ENCODE measurements around the gene PDPR.
"Not testable (repeated sequence)": the region's sequence is repeated elsewhere in the genome, so short reads cannot be mapped to it uniquely, and the experiment has no call there.

Gene PDPR
- total RNA-seq = 37.5 to 106 (median 88.3) reads per million in 3 donors

DNA sequence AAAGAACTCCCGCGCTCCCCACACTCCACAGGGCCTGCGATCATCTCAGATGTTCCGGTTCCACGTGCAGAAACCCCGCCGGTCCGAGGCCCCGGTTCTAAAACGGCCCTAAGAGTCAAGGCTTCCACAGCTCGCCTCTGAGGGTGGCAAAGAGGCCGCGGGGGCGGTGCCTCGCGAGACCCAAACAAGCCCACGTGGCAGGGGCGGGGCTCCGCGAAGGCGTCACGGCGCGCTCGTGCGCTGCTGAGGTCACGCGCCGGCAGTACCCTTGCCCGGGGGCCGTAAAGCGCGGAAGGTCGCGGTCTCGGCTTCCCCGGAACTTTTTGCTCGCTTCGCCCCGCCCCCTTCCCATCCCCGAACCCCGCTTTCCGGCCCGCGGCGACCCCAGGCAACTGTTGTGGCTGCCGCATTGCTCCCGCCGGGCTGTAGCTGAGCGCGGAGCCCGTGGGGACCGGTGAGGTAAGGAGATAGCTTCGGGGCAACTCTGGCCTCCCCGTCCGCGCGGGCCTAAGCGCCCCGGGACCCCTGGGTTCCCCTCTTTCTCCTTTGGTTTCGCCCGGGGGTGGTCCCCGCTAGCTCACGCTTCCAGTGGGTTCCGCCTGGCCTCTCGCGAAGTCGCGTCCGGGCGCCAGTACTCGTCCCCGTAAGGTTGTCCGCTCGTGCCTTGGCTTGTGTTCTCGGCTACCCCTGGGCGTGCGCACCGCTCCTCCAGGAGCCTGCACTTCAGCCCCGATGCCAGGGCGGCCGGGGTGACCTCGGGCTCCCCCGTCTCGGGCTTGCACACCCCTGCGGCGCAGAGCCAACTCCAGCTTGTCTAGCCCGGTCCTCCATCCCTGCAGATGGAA is at the start of gene PDPR:
Gene PDPR (plus strand): TSS at position 351 of the 845 bp plus-strand sequence. CDS start 6,161 bp downstream, outside the sequence.
- H3K4me1 ChIP-seq (ENCODE audit: control insufficient read depth, insufficient read depth, low read length, poor library complexity, severe bottlenecking); H3K9me3 ChIP-seq (ENCODE audit: control insufficient read depth, low read length); H3K36me3 ChIP-seq (ENCODE audit: control insufficient read depth, insufficient read depth, low read length); H3K27me3 ChIP-seq (replicated peaks; ENCODE audit: control insufficient read depth, insufficient read depth, low read length, poor library complexity, severe bottlenecking): not testable (repeated sequence)
- Histone ChIP-seq H3K27ac (ENCODE audit: insufficient read depth, low read length, poor library complexity, severe bottlenecking) (peak within 1 kb of the TSS; percentile 57), H3K4me3 (ENCODE audit: insufficient read depth, low read depth, low read length, poor library complexity, severe bottlenecking) (peak within 1 kb of the TSS; percentile 78)
- peak; percentile 89 to 94 (median 90) for DNase-seq

DNA sequence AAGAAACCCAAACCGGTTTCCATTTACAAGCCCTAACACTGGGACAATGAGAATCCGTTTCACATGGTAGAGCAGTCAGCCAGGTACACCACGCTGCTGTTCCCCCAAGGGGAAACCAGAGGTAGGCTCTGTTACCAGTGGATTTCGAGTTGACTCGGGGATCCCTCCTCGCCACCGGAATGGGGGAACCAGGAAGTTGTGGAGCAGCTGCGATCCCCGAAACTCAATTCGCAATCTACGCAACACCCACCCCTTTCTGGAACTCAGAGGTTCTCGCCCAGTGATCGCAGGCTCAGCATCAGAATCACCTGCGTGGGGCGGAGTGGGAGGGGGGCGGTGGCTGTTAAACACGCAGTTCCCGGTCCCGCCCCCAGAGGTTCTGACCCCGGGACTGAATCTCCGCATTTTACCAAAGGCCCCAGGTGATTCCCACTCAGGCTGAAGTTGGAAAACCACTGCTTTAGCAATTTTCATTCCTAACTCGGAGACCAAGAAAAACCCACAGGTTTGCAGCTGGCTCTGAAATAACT is 49.2 kb upstream of the PDPR start:
- not testable (repeated sequence) for H3K27me3 ChIP-seq (replicated peaks; ENCODE audit: control insufficient read depth, insufficient read depth, low read length, poor library complexity, severe bottlenecking); H3K9me3 ChIP-seq (ENCODE audit: control insufficient read depth, low read length); H3K36me3 ChIP-seq (ENCODE audit: control insufficient read depth, insufficient read depth, low read length); H3K4me1 ChIP-seq (ENCODE audit: control insufficient read depth, insufficient read depth, low read length, poor library complexity, severe bottlenecking)
- H3K27ac ChIP-seq (ENCODE audit: insufficient read depth, low read length, poor library complexity, severe bottlenecking) = peak overlapping the region; percentile 70
- H3K4me3 ChIP-seq (ENCODE audit: insufficient read depth, low read depth, low read length, poor library complexity, severe bottlenecking) = peak overlapping the region; percentile 67
- DNase-seq = peak; percentile 51 to 69 (median 69)

DNA sequence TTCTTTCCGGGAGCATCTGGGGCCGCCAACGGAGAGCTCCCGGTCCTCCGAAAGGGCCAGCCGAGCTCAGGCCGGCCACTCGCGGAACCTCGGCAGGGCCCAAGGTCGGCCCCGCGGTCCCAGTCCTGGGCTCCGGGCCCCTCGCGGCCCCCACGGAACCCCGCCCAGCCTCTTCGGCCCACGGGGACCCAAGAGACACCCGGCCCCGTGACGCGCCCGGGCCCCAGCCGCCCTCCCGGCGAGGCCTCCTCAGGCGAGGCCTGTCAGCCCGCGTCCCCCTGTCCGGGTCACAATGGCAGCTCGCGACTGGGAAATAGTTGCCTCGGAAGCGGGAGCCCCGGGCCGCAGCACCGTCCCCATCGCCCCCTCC is 48.8 kb upstream of the PDPR start:
- not testable (repeated sequence) for DNase-seq; H3K9me3 ChIP-seq (ENCODE audit: control insufficient read depth, low read length); H3K27me3 ChIP-seq (replicated peaks; ENCODE audit: control insufficient read depth, insufficient read depth, low read length, poor library complexity, severe bottlenecking); H3K36me3 ChIP-seq (ENCODE audit: control insufficient read depth, insufficient read depth, low read length); H3K4me1 ChIP-seq (ENCODE audit: control insufficient read depth, insufficient read depth, low read length, poor library complexity, severe bottlenecking)
- peak overlapping the region; percentile 70 for H3K27ac ChIP-seq (ENCODE audit: insufficient read depth, low read length, poor library complexity, severe bottlenecking)
- H3K4me3 ChIP-seq (ENCODE audit: insufficient read depth, low read depth, low read length, poor library complexity, severe bottlenecking) = peak overlapping the region; percentile 67

DNA sequence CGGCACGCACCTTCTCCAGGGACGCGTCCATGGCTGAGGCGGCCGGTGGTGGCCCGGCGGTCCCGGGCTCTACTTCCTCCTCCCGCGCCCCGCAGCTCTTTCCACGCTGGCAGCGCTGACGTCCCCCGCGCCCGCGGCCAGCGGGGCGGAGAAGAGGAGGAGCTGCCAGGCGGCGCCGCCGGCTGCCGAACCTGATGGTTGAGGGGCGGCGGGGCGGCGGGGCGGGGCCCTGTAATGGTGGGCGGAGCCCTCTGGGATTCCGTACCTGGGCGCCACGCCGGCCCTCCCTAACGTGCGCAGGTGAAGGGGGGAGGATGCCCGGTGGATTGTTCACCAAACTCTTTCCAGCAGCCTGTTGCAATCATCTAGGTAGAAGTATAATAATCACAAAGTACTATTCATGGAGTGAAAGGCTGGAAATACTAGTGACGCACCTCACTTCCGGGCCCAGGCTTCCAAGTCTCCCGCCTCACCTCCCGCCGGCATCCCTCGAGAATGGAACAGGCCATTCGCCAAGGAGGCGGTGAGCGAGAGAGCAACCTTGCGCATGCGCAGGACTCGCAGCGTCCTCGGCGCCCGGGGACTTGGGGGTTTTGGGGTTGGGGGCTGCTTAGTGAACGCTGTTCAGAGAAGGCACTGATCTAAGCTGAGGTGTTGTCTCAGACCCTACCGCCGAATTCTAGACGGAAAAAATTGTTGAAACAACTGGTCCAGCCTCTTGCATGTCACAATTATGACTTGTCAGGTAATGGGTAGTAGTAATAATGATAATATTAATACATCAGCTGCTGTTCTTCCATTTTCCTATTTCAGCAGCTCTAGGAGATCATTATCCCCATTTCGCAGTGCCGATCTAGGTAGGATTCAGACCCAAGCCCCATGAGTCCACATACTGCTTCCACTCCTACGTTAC is 48.1 kb upstream of the PDPR start:
- H3K4me1 ChIP-seq (ENCODE audit: control insufficient read depth, insufficient read depth, low read length, poor library complexity, severe bottlenecking); H3K9me3 ChIP-seq (ENCODE audit: control insufficient read depth, low read length); H3K27me3 ChIP-seq (replicated peaks; ENCODE audit: control insufficient read depth, insufficient read depth, low read length, poor library complexity, severe bottlenecking); H3K36me3 ChIP-seq (ENCODE audit: control insufficient read depth, insufficient read depth, low read length): not testable (repeated sequence)
- Histone ChIP-seq H3K27ac (ENCODE audit: insufficient read depth, low read length, poor library complexity, severe bottlenecking) (peak overlapping the region; percentile 70), H3K4me3 (ENCODE audit: insufficient read depth, low read depth, low read length, poor library complexity, severe bottlenecking) (peak overlapping the region; percentile 67)
- DNase-seq = peak; percentile 87 to 88 (median 87)

DNA sequence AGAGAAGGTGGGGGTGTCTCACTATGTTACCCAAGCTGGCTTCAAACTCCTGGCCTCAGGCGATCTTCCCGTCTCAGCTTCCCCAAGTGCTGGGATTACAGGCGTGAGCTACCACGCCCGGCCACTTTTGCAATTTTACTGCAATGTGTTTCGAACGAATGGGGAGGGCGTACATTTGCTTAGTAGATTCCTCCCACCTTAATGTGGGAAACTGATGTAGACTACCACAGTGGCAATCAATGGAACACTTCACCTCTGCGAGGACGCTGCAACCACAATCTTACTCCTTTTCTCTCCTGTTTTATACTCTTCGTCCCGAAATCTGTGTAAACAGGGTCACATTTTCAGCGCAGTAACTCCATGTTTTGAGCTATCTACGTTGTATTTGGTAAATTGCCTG is 47.4 kb upstream of the PDPR start:
- not testable (repeated sequence) for H3K36me3 ChIP-seq (ENCODE audit: control insufficient read depth, insufficient read depth, low read length); H3K27ac ChIP-seq (ENCODE audit: insufficient read depth, low read length, poor library complexity, severe bottlenecking); H3K4me3 ChIP-seq (ENCODE audit: insufficient read depth, low read depth, low read length, poor library complexity, severe bottlenecking); H3K27me3 ChIP-seq (replicated peaks; ENCODE audit: control insufficient read depth, insufficient read depth, low read length, poor library complexity, severe bottlenecking); DNase-seq; H3K9me3 ChIP-seq (ENCODE audit: control insufficient read depth, low read length); H3K4me1 ChIP-seq (ENCODE audit: control insufficient read depth, insufficient read depth, low read length, poor library complexity, severe bottlenecking)

DNA sequence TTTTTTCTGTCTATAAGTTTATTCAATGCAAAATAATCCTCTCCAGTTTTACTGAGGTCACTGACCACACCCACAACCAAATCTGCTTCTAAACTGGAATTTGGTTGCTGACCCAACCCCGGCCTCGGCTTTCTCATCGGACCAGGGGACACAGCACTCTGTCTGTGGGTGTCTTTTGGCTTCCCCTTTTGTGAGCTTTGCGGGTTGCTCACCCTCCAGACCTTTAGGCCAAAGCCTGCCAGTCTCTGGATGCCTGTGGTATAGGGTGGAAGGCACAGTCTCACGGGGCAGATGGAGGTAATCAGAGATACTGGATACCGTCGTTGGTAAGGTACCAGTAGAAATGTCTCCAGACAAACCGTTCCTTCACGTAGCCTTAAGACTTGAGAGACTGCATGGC is 35.1 kb upstream of the PDPR start:
- H3K4me1 ChIP-seq (ENCODE audit: control insufficient read depth, insufficient read depth, low read length, poor library complexity, severe bottlenecking); DNase-seq: not testable (repeated sequence)

DNA sequence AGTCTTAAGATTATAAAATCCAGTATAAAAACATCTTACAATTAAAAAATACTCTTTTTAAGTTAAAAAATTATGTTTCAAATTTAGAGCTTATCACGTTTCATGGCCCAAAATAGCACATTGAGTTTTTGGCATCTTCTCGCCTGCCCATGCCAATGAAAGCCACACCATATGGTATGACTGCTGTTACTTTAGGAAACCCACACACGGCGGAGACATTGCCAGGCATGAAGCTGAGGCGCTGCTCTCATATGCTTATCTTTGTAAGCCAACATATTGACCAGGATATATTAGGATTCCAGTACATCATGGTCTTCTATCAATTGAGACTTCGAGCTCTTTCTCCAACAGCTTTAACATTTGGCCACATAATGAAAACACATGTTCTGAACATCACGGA is 32.9 kb upstream of the PDPR start:
- not testable (repeated sequence) for H3K36me3 ChIP-seq (ENCODE audit: control insufficient read depth, insufficient read depth, low read length); H3K27ac ChIP-seq (ENCODE audit: insufficient read depth, low read length, poor library complexity, severe bottlenecking); H3K4me1 ChIP-seq (ENCODE audit: control insufficient read depth, insufficient read depth, low read length, poor library complexity, severe bottlenecking); H3K4me3 ChIP-seq (ENCODE audit: insufficient read depth, low read depth, low read length, poor library complexity, severe bottlenecking); DNase-seq; H3K9me3 ChIP-seq (ENCODE audit: control insufficient read depth, low read length); H3K27me3 ChIP-seq (replicated peaks; ENCODE audit: control insufficient read depth, insufficient read depth, low read length, poor library complexity, severe bottlenecking)

More for the DNA sequence above, 35.1 kb upstream of the PDPR start:
- H3K36me3 ChIP-seq (ENCODE audit: control insufficient read depth, insufficient read depth, low read length); H3K4me3 ChIP-seq (ENCODE audit: insufficient read depth, low read depth, low read length, poor library complexity, severe bottlenecking); H3K9me3 ChIP-seq (ENCODE audit: control insufficient read depth, low read length); H3K27ac ChIP-seq (ENCODE audit: insufficient read depth, low read length, poor library complexity, severe bottlenecking); H3K27me3 ChIP-seq (replicated peaks; ENCODE audit: control insufficient read depth, insufficient read depth, low read length, poor library complexity, severe bottlenecking): not testable (repeated sequence)

DNA sequence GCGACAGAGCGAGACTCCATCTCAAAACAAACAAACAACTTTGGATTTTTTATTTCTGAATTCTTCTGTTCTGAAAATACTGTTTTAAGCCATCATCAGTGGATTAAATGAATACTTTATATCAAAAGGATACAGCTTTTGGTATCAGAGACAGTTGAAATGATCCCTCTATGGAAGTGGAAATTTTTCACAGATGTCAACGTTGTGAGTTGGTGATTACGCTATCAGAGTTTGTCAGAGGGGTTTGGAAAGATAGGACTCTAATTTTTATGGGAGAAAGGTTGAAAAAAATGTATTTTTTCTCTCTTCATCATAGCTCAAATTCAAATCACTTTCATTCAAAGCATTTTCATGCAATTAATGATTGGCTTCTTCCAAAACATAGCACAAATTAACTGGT is 30.2 kb upstream of the PDPR start:
- H3K4me3 ChIP-seq (ENCODE audit: insufficient read depth, low read depth, low read length, poor library complexity, severe bottlenecking); DNase-seq; H3K27me3 ChIP-seq (replicated peaks; ENCODE audit: control insufficient read depth, insufficient read depth, low read length, poor library complexity, severe bottlenecking); H3K9me3 ChIP-seq (ENCODE audit: control insufficient read depth, low read length); H3K4me1 ChIP-seq (ENCODE audit: control insufficient read depth, insufficient read depth, low read length, poor library complexity, severe bottlenecking); H3K36me3 ChIP-seq (ENCODE audit: control insufficient read depth, insufficient read depth, low read length); H3K27ac ChIP-seq (ENCODE audit: insufficient read depth, low read length, poor library complexity, severe bottlenecking): not testable (repeated sequence)

DNA sequence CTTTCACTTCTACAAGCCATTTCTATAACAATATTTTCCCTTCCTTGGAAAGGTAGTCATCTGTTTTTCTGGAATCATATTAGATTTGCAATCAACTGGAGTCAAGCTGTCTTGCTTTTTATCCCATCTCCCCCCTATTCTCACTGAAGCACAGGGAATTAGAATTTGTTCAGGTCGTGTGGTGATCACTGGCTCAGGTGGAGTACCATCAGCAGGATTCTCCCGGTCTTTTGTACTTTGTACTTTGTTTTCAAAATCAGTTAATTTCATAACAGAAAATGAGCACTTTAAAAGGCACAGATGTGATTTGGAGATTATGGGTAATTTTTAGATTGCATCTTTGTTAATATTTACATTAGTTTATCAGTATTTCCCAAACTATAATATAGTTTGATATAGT is 26.0 kb upstream of the PDPR start:
- H3K27ac ChIP-seq (ENCODE audit: insufficient read depth, low read length, poor library complexity, severe bottlenecking); DNase-seq; H3K4me3 ChIP-seq (ENCODE audit: insufficient read depth, low read depth, low read length, poor library complexity, severe bottlenecking); H3K4me1 ChIP-seq (ENCODE audit: control insufficient read depth, insufficient read depth, low read length, poor library complexity, severe bottlenecking); H3K9me3 ChIP-seq (ENCODE audit: control insufficient read depth, low read length); H3K36me3 ChIP-seq (ENCODE audit: control insufficient read depth, insufficient read depth, low read length); H3K27me3 ChIP-seq (replicated peaks; ENCODE audit: control insufficient read depth, insufficient read depth, low read length, poor library complexity, severe bottlenecking): not testable (repeated sequence)

DNA sequence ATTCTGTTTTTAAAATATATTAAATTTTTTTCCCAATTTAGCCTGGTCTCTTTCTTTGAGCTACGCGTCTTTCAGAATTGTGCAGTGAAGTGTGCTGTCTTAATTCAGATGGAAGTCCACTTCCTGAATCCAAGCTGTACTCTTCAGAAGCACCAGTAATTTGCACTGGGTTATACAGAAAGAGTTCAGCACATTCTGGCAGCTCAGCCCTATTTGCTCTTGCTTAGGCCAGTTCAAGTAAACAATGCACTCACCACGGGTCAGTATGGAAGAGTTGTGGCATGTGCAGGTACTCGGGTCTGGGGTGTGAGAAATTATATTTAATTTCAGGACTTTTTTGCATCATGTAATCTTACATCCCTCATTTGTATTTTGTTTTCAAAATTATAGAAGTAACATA is 25.3 kb upstream of the PDPR start:
- H3K4me1 ChIP-seq (ENCODE audit: control insufficient read depth, insufficient read depth, low read length, poor library complexity, severe bottlenecking); DNase-seq; H3K27me3 ChIP-seq (replicated peaks; ENCODE audit: control insufficient read depth, insufficient read depth, low read length, poor library complexity, severe bottlenecking); H3K36me3 ChIP-seq (ENCODE audit: control insufficient read depth, insufficient read depth, low read length); H3K27ac ChIP-seq (ENCODE audit: insufficient read depth, low read length, poor library complexity, severe bottlenecking); H3K4me3 ChIP-seq (ENCODE audit: insufficient read depth, low read depth, low read length, poor library complexity, severe bottlenecking); H3K9me3 ChIP-seq (ENCODE audit: control insufficient read depth, low read length): not testable (repeated sequence)
